Testis (tissue), 3 donors: ENCODE data around the gene PTGIR. TPM values are rescaled to one million over a fixed set of nuclear protein-coding genes. Genes with fewer than 3 reads are reported as not detected.
A peak's percentile ranks its signal among the peaks of the same experiment; 100 is the strongest.

Experiments used
- DNase-seq: peaks from one replicate; pipeline ENCODE4 v3.0.0-alpha.2; 2019
- H3K27ac ChIP-seq, 2 donors: fragments of 200-600 bp; sonication (generic); one replicate each; pipeline ENCODE4 v1.5.1; 2019
- H3K27me3 ChIP-seq: fragments of 200-600 bp; sonication (generic); one replicate; pipeline ENCODE4 v1.5.1; 2019
- H3K36me3 ChIP-seq: fragments of 200-600 bp; sonication (generic); one replicate; pipeline ENCODE4 v1.5.1; 2017; ENCODE audit warnings: low read depth; ENCODE audit errors: missing control alignments
- H3K4me1 ChIP-seq: fragments of 200-600 bp; sonication (generic); one replicate; pipeline ENCODE4 v1.5.1; 2019
- H3K4me3 ChIP-seq, 2 donors: fragments of 200-600 bp; sonication (generic); one replicate each; pipeline ENCODE4 v1.5.1; 2017 to 2019
- H3K9me3 ChIP-seq: fragments of 200-600 bp; sonication (generic); one replicate; pipeline ENCODE4 v1.5.1; 2017
- CTCF ChIP-seq, 3 experiments: fragments of 450-650 bp in 2 of 3; fragments of 200-600 bp in 1 of 3; sonication (generic) in 1 of 3; IDR thresholded peaks; one replicate each; pipeline ENCODE4 v1.5.1; 2016 to 2019; ENCODE audit warnings: antibody characterized with exemption in 3 of 3, mild to moderate bottlenecking in 2 of 3, moderate library complexity in 1 of 3
- POLR2A ChIP-seq: fragments of 450-650 bp; IDR thresholded peaks from one replicate; pipeline ENCODE4 v1.6.1; 2017; ENCODE audit warnings: antibody characterized with exemption, mild to moderate bottlenecking, moderate library complexity
- WGBS, 2 donors: methylation state at CpG; one replicate each; pipeline ENCODE4 v1.1.5; 2018; 5-methylcytosine and 5-hydroxymethylcytosine counted together
- intact Hi-C: fragments of 100-400 bp; cut with DNase I; formaldehyde crosslinking; loops from one replicate; pipeline ENCODE4 v1.15.1; 2023; ENCODE audit warnings: low total_unique reads
- polyA plus RNA-seq: library from polyadenylated mRNA; stranded (reverse); fragments of 350-450 nt; fragmentation: Illumina TruSeq; extraction: RNeasy Lipid Tissue Mini Kit (QIAGEN cat#74804); gene quantifications from one replicate; pipeline ENCODE4 v1.2.3, GENCODE V29; 2014; ENCODE audit warnings: low read depth, low replicate concordance; ENCODE audit not compliant: insufficient read depth
- total RNA-seq, 2 donors: library from RNA; depleted of rRNA; stranded (reverse); fragments of >200 nt; gene quantifications; one replicate each; pipeline ENCODE4 v1.2.3, GENCODE V29; 2016

The PTGIR gene
- total and polyA plus RNA-seq, 3 donors from 2014 or later = 0.63 to 1.0 (median 0.87) TPM

- no peaks in the 10 kb centered on the region for H3K36me3 ChIP-seq
- peaks cover 8% of the 10 kb centered on the region for H3K4me1 ChIP-seq
- intact Hi-C loops = no loop called here
- WGBS, 2 donors = 84 to 93% methylated on average over 2 of the region's 2 CpGs
- no peak overlapping the region for H3K27ac ChIP-seq
- DNase-seq = no peak
- no peak for TF ChIP-seq POLR2A
- no peak for TF ChIP-seq CTCF (IDR thresholded peaks at IDR 0.05)
- H3K9me3 ChIP-seq = no peaks in the 10 kb centered on the region
- H3K27me3 ChIP-seq = no peaks in the 10 kb centered on the region
- H3K4me3 ChIP-seq = no peak overlapping the region
Observed at GRCh38 chr19:46640656-46641055, 15.8 kb upstream of the PTGIR start.

GRCh38 chr19:46639358-46640182 lies 14.7 kb upstream of the PTGIR start:
- H3K4me3 ChIP-seq = peak overlapping the region; percentile 34 to 47
- 9% methylated on average over 16 to 41 of the region's 49 CpGs for WGBS, 2 donors
- no peaks in the 10 kb centered on the region for H3K9me3 ChIP-seq
- intact Hi-C loops = no loop called here
- H3K36me3 ChIP-seq = no peaks in the 10 kb centered on the region
- peaks cover 8% of the 10 kb centered on the region for H3K4me1 ChIP-seq
- H3K27me3 ChIP-seq = no peaks in the 10 kb centered on the region
- TF ChIP-seq POLR2A (no peak), CTCF (IDR thresholded peaks at IDR 0.05) (no peak)
- H3K27ac ChIP-seq = peak overlapping the region in 1 of 2 donors; percentile 72
- peak; percentile 31 for DNase-seq

GRCh38 chr19:46637224-46637623 lies 12.3 kb upstream of the PTGIR start:
- no peak overlapping the region for H3K4me3 ChIP-seq
- H3K9me3 ChIP-seq = no peaks in the 10 kb centered on the region
- H3K36me3 ChIP-seq = no peaks in the 10 kb centered on the region
- WGBS, 2 donors = 81 to 88% methylated on average over 14 of the region's 14 CpGs
- intact Hi-C loops = no loop called here
- H3K27ac ChIP-seq = no peak overlapping the region
- TF ChIP-seq CTCF (IDR thresholded peaks at IDR 0.05) (no peak), POLR2A (no peak)
- DNase-seq = no peak
- H3K4me1 ChIP-seq = peaks cover 10% of the 10 kb centered on the region
- no peaks in the 10 kb centered on the region for H3K27me3 ChIP-seq

GRCh38 chr19:46635920-46636761 lies 11.3 kb upstream of the PTGIR start, which contains the start of gene GNG8:
TSS of gene GNG8 (minus strand) at chr19:46636202. CDS start at chr19:46634682, 1,520 bp downstream.
- Histone ChIP-seq H3K27me3 (no peaks in the 10 kb centered on the region), H3K36me3 (no peaks in the 10 kb centered on the region), H3K4me1 (peaks cover 10% of the 10 kb centered on the region), H3K4me3 (no peak within 1 kb of the TSS), H3K9me3 (no peaks in the 10 kb centered on the region), H3K27ac (no peak within 1 kb of the TSS)
- no peak for TF ChIP-seq POLR2A
- TF ChIP-seq CTCF (IDR thresholded peaks at IDR 0.05) = no peak
- intact Hi-C loops = no loop called here
- DNase-seq = no peak
- WGBS, 2 donors = 31 to 43% methylated on average over 21 to 33 of the region's 34 CpGs
